DND-41 (cell line): ENCODE results near the gene HCRT.

Experiments
- EZH2 ChIP-seq: IDR thresholded peaks from 3 replicates; pipeline ENCODE4 v1.6.1; 2012; ENCODE audit warnings: borderline replicate concordance, low read depth, mild to moderate bottlenecking, moderate library complexity, low read length, inconsistent platforms; ENCODE audit not compliant: severe bottlenecking
- TF ChIP-seq, protein P1 (sequence below): IDR thresholded peaks from 2 replicates; pipeline ENCODE4 v1.5.1; 2012; ENCODE audit warnings: borderline replicate concordance, low read length, moderate library complexity, mild to moderate bottlenecking; ENCODE audit not compliant: poor library complexity, severe bottlenecking; ENCODE audit errors: extremely low read depth

DNA sequence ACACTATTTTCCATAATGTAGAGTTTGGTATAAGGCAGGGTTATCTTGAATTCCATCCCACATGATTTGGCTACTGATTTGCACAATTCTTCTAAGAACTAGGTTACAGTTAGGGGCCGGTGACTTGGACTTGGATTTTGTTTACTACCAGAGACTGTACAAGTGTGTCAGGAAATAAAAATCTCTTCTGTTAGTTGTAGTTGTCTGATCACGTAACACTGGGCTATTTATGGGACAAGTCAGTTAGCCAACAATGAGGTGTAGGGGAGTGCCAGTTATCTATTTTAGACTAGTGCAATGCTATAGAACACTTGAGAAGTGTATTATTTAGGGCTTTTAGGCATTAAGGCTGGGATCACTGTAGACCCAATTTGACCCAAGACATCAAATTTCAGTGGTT, 48.7 kb upstream of the HCRT start:
- TF ChIP-seq, protein P1, sequence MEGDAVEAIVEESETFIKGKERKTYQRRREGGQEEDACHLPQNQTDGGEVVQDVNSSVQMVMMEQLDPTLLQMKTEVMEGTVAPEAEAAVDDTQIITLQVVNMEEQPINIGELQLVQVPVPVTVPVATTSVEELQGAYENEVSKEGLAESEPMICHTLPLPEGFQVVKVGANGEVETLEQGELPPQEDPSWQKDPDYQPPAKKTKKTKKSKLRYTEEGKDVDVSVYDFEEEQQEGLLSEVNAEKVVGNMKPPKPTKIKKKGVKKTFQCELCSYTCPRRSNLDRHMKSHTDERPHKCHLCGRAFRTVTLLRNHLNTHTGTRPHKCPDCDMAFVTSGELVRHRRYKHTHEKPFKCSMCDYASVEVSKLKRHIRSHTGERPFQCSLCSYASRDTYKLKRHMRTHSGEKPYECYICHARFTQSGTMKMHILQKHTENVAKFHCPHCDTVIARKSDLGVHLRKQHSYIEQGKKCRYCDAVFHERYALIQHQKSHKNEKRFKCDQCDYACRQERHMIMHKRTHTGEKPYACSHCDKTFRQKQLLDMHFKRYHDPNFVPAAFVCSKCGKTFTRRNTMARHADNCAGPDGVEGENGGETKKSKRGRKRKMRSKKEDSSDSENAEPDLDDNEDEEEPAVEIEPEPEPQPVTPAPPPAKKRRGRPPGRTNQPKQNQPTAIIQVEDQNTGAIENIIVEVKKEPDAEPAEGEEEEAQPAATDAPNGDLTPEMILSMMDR, result no peak
- TF ChIP-seq EZH2, result no peak
